HG03097 (cell line): ENCODE results near the gene POLA1.

Source experiments
- ATAC-seq: cut with Tn5 transposase; IDR thresholded peaks from one replicate; pipeline ENCODE4 v1.9.1; 2021; ENCODE audit not compliant: unreplicated experiment, low FRiP score

POLA1 gene

DNA sequence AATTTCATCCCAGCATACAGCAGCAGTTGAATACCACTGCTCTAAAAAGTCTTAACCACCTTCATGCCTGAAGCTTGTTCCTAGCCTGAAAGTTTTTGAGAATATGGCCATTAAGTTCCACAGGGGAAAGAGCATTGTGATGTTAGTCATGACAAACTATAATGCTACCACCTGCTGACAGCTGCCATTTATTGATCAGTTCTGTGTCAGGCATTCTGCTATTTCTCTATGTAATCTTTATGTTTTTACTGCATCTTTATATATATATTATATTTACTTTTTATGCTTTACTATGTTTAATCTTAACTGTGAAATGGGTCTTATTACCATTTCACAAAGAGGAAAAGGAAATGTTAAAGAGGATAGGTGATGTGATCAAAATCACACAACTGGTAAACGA lies 268.1 kb downstream of the POLA1 start:
- ATAC-seq: no peak

GRCh38 chrX:24963823-24964222 lies 270.1 kb downstream of the POLA1 start:
- ATAC-seq: no peak

GRCh38 chrX:24965372-24965771 lies 271.7 kb downstream of the POLA1 start:
- ATAC-seq: no peak

- no peak for ATAC-seq
Measured at GRCh38 chrX:24969812-24970211, 276.1 kb downstream of the POLA1 start.

DNA sequence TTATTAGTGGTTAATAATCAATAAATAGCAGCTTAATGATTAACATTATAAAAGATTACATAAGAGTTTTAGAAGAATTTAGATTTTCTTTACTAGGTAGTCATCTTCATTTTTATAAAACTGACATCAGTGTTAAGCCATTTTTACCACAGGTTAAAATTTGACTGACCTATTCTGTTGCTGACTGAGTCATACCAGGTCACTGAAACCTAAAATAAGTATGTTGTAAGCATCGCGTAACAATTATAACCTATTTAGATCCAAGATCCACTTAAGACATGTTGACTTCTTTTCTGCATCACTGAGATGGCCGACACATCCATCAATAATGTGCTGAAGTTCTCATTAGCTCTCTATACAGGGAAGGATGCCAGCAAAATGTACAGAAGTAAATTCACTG lies 285.4 kb downstream of the POLA1 start:
- ATAC-seq: no peak

DNA sequence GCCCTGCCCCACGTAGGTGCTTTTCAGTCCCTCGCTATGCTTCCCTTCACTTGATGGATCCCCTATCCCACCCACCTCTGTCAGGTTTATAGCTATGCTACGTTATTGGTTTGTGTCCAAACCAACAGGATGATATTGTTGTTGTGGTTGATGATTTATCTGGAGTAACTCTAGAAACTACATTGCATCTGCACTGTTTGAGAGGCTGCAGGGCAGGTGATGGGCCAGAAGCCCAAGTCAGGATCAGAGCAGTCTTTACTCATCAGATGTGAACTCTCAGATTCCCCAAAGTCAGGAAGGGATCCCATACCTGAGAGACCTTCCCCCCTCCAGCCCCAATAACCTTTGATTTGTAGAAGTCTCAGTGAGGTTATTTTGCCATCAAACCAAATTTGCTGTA lies 287.3 kb downstream of the POLA1 start:
- no peak for ATAC-seq

- no peak for ATAC-seq
Measured at GRCh38 chrX:24982306-24982965, 288.7 kb downstream of the POLA1 start.

- ATAC-seq: no peak
Measured at GRCh38 chrX:24983931-24984330, 290.2 kb downstream of the POLA1 start.

- ATAC-seq: no peak
Measured at GRCh38 chrX:24985120-24985519, 291.4 kb downstream of the POLA1 start.

DNA sequence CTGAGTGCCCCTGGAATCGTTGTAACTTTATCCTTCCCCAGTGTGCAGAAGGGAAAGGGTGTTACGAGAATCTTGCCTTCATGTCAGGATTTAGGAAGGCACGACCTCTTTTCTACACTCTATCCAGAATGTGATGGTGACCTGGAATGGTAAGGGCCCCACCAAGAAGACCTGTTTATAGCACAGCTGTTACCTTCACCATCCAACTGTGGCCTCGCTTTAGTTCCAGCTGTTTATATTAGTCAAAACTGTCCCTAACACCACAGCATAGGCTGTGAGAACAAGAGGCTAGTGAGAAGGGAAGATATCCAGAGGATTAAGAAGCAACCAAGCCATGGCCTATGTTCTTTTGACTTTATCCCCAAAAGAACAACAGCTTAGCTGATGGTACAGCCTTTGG lies 294.0 kb downstream of the POLA1 start:
- no peak for ATAC-seq

GRCh38 chrX:24988314-24988713 lies 294.6 kb downstream of the POLA1 start:
- no peak for ATAC-seq

DNA sequence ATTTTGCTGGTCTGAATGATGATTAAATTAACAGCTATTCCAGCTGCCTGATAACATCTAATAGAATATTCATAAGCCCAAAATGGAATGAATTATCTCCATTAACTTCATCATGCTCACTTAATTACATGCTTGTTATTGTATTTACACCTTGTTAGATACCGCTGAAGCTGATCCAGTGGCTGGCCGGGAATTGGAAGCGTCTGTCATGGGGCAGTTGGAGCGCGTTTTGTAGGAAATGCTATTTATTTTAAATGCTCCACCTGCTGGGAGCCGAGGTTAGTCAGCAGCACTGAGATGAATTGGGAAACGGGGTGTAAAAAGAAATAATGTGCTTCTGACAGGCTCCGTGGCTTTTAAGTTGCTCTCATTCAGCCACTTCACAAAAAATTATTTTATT lies 296.8 kb downstream of the POLA1 start:
- ATAC-seq: no peak

DNA sequence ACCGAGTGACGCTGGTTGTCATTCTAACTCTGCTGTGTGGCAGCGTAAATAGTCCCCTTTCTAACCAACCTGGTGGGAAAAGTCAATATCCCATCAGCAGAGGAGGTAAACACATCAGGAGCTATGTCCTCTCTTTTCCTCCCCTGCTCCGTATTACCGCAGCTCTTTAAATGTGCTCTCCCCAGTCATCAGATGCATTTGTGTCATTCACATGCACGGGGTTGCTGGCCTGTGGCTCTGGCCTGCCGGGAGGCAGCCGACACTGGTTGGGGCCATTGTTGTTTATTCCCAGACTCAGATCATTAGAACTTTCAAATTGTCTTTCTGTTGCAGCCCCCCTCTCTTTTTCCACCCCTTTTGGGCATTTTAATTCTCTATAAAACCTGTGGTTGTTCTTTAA lies 300.2 kb downstream of the POLA1 start:
- ATAC-seq: no peak

GRCh38 chrX:24996096-24996709 lies 302.5 kb downstream of the POLA1 start:
- no peak for ATAC-seq

DNA sequence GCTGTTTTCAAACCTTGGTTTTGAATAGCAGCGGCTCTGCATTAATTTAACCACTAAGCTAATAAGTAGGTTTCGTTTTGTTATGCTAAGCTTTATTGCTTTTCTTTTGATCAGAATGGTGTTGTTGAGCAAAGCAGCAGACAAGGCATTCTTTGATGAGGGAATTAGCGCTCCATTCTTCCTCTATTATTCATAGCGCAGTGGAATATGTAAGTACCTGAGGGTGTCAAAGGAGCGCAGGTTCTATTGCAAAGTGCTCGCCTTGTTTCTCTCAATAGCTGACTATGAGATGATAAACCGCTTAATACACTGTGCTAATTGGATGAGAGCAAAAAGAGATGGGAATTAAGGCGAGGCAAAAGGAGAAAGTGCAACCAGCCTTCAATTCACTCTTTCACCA lies 305.8 kb downstream of the POLA1 start:
- ATAC-seq: no peak

DNA sequence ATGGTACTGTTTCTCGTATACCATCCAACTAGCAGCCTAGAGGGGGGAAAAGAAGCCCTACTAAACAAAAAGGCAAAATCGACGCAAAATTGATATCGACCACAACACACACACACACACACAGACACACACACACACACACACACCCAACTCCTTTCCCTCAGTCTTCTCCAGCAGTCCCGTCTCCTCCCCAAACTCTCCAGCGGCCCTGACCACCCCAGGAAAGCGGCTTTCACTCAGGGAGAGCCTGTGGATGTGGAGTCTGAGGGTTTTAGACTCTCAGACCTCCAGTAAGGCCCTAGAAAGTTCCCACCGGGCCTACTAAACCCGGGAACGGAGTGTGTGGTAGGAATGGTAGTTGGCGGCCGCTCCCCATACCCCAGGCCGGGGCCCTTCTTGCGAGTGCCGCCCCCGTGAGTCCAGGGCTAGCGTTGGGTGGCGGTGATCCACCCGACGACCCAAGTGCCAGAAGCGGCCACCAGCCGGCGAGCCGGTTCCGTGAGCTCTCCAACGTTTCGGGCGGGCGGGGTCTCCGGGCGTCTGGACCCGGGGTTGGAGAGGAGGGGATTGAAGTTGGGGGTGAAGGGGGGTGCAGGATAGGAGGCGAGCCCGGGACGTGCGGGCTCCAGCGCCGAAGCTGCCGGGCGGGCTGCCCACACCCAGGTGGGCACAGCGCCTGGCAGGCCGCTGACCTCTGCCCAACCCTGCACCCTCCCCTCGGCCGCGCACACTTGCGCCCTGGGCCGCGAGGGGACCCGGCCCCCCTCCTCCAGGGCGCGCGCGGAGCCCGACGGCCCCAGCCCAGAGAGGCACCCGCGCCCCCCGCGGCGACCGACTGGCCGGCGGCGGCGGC lies 308.3 kb downstream of the POLA1 start:
- ATAC-seq: no peak

- ATAC-seq: no peak
Measured at GRCh38 chrX:25002661-25003020, 308.9 kb downstream of the POLA1 start.

DNA sequence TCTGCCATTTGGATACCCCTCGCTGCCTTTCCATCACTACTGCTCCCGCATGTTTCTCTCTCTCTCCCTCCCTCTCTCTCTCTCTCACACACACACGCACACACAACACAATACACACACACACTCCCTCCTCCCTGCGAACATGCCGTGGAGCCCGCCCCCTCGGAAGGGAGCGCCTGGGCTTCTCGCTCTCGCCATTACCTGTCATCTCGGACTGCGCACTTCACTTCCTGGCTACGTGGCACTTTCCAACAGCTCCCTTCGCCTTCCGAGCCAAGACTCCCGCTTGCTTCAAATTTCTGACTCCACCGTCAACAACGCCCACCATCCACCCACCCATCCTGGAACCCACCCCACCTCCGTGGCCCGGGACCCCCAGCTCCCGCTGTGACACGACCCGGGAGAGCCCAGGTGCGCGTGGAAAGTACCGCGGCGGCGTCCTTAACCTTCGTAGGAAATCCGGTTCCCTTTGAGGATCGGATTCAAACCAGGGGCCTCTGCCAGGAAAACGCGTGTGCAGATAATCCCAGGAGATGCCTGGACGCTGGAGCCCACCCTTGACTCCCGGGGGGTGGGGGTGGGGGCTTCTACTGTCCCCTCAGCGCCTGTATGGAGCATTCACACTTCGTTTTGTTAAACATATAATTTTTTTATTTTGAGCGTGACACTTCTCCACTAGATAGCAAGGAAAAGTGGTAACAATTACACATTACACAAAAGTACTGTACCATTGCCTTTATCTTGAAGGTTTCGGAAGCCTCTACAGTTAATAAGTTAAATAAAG lies 309.5 kb downstream of the POLA1 start:
- no peak for ATAC-seq

DNA sequence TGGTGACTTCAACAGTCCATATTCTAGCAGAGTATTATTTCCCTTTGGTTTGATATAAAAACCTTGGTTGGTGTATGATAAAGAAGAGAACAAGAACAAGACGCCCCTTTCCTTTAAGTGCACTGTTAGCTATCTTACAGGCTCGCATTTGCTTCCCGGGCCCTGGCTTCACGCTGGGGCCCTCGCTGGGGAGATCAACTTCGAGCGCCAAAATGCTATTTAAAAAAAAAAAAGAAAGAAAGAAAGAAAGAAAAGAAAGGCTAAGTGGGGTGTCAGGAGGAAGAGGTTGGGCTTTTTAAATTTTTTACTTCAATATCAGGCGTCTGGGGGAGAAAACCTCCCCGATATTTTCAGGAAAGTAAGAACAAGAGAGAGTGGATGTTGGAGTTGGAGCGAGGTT lies 310.3 kb downstream of the POLA1 start:
- no peak for ATAC-seq

- no peak for ATAC-seq
Measured at GRCh38 chrX:25004485-25005032, 310.8 kb downstream of the POLA1 start.

GRCh38 chrX:25005034-25005381 lies 311.3 kb downstream of the POLA1 start:
- ATAC-seq: no peak
